ENCODE results near the gene ITCH.

DNA sequence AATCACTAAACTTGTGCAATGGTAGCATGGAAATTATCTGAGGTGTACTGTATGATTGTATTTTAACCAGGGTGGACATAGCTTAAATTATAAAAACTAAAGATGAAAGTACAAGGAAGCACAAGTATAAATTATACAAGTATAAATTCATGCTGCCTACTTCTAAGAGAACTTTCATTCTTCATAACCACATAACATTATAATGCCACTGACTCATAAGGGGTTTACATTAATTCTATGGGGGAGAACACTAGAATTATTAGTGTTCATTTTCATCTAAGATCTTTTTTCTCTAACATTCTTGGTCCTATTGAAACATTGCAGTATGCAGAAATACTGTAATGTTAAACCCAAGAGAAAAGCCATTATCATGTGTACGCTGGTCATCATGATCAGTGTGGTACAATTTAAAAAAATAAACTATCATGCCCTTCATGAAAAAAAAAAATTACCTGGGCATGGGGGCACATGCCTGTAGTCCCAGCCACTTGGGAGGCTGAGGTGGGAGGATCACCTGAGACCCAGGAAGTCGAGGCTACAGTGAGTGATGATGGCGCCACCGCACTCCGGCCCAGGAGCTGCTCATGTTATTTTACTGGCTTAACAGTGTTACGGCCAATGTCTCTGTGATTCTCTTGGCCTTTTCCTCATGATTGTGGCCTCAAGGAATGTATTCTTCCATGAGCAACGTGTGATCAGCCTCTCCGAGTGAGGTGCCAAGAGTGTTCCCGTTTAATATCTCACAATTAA is 34.0 kb upstream of the ITCH start:
- TF ChIP-seq POLR2AphosphoS5 (IDR thresholded peaks at IDR 0.05; ENCODE audit: low read depth, low read length) (no peak), PAX5 (IDR thresholded peaks at IDR 0.05; ENCODE audit: insufficient read depth, low read length, severe bottlenecking) (no peak), POLR2A (IDR thresholded peaks at IDR 0.05; ENCODE audit: low read depth, low read length) (no peak), TAF1 (IDR thresholded peaks at IDR 0.05; ENCODE audit: low read depth, low read length) (no peak), SPI1 (IDR thresholded peaks at IDR 0.05; ENCODE audit: low read depth, low read length) (no peak)

All from GM12891 (cell line).